HG03135 (cell line): Measurements from ENCODE around the gene DDX20.

Experiments used
- ATAC-seq: cut with Tn5 transposase; IDR thresholded peaks from one replicate; pipeline ENCODE4 v1.9.1; 2021; ENCODE audit warnings: mild to moderate bottlenecking, moderate library complexity; ENCODE audit not compliant: unreplicated experiment

DDX20 gene

GRCh38 chr1:111746614-111746999, 9.1 kb upstream of the DDX20 start:
- ATAC-seq = no peak

- ATAC-seq = peak; percentile 49
Measured at GRCh38 chr1:111747282-111747734, 8.4 kb upstream of the DDX20 start.

GRCh38 chr1:111747947-111748346, 7.8 kb upstream of the DDX20 start:
- ATAC-seq = no peak

GRCh38 chr1:111749628-111750027, 6.1 kb upstream of the DDX20 start:
- no peak for ATAC-seq

- no peak for ATAC-seq
Measured at GRCh38 chr1:111750856-111751255, 4.8 kb upstream of the DDX20 start.

GRCh38 chr1:111751906-111752575, 3.7 kb upstream of the DDX20 start:
- no peak for ATAC-seq

- ATAC-seq = peak; percentile 7
Measured at GRCh38 chr1:111754984-111755330, 744 bp upstream of the DDX20 start.

GRCh38 chr1:111756124-111756513, 418 bp downstream of the DDX20 start:
- ATAC-seq = peak; percentile 13

- ATAC-seq = no peak
Measured at GRCh38 chr1:111758373-111758772, 2.7 kb downstream of the DDX20 start.

GRCh38 chr1:111761717-111762116, 6.0 kb downstream of the DDX20 start:
- no peak for ATAC-seq

GRCh38 chr1:111762332-111762731, 6.6 kb downstream of the DDX20 start:
- ATAC-seq = no peak

GRCh38 chr1:111768023-111768422, 12.3 kb downstream of the DDX20 start:
- no peak for ATAC-seq

GRCh38 chr1:111768625-111769024, 12.9 kb downstream of the DDX20 start:
- ATAC-seq = no peak

GRCh38 chr1:111769517-111770146, 13.9 kb downstream of the DDX20 start:
- no peak for ATAC-seq

GRCh38 chr1:111770916-111771315, 15.2 kb downstream of the DDX20 start:
- no peak for ATAC-seq

GRCh38 chr1:111775966-111776365, 20.3 kb downstream of the DDX20 start:
- no peak for ATAC-seq

- ATAC-seq = no peak
Measured at GRCh38 chr1:111776391-111776790, 20.7 kb downstream of the DDX20 start.

GRCh38 chr1:111776861-111777260, 21.2 kb downstream of the DDX20 start:
- ATAC-seq = no peak

- no peak for ATAC-seq
Measured at GRCh38 chr1:111777301-111777700, 21.6 kb downstream of the DDX20 start.

GRCh38 chr1:111778066-111778465, 22.4 kb downstream of the DDX20 start:
- no peak for ATAC-seq

GRCh38 chr1:111778541-111779051, 22.9 kb downstream of the DDX20 start:
- no peak for ATAC-seq

- no peak for ATAC-seq
Measured at GRCh38 chr1:111779546-111779945, 23.8 kb downstream of the DDX20 start.
